Measurements from ENCODE around the gene RANBP9.

The RANBP9 gene

DNA sequence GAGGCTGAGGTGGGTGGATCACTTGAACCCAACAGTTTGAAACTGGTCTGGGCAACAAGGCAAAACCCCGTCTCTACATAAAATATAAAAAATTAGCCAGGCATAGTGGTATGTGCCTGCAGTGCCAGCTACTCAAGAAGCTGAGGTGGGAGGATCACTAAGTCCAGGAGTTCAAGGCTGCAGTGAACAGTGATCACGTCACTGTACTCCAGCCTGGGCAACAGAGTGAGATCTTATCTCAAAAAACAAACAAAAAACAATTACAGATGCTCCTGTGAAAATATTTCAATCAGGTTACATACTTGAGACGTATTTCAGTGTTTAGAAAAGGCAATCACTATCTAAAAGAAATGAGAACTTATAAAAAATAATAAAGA is 33.8 kb downstream of the RANBP9 start:
- no peak for DNase-seq

- DNase-seq, result no peak
These were observed 35.0 kb downstream of the RANBP9 start for GRCh38 chr6:13676551-13677156.

GRCh38 chr6:13674533-13675190 is 37.0 kb downstream of the RANBP9 start:
- no peak for DNase-seq

DNA sequence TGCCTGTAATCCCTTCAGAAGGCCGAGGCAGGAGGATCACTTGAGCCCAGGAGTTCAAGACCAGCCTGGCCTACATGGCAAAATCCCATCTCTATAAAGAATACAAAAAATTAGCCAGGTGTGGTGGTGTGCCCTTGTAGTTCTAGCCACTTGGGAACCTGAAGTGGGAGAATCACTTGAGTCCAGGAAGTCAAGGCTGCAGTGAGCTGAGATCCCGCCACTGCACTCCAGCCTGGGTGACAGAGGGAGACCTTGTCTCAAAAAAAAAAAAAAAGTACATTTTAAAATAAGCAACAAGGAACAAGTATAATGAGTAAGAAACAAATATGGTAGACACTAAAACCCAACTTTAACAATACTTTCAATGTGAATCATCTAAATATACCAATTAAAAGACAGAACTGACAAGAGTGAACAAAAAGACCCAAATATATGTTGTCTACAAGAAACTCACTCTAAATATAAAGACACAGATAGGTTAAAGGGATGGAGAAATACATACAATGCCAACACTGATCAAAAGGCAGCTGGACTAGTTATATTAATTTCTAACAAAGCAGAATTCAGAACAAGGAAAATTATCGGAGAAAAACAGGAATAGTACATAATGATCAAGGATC is 37.7 kb downstream of the RANBP9 start:
- DNase-seq, result no peak

- no peak for DNase-seq
These were observed 38.3 kb downstream of the RANBP9 start for GRCh38 chr6:13673368-13673767.

GRCh38 chr6:13672904-13673303 is 38.7 kb downstream of the RANBP9 start:
- DNase-seq, result no peak

GRCh38 chr6:13671548-13672127 is 40.0 kb downstream of the RANBP9 start:
- no peak for DNase-seq

DNA sequence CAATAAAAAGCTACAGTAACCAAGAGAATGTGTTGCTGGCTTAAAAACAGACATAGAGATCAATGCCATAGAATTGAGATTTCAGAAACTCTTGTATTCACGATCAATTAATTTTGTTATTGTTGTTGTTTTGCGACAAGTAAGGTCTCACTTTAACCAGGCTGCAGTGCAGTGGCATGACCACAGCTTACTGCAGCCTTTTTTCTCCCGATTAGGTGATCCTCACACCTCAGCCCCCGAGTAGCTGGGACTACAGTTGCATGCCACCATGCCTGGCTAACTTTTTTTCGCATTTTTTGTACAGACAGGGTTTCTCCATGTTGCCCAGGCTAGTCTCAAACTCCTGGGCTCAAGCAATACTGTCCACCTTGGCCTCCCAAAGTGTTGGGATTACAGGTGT is 42.2 kb downstream of the RANBP9 start:
- DNase-seq, result no peak

GRCh38 chr6:13668291-13668928 is 43.2 kb downstream of the RANBP9 start:
- DNase-seq, result peak; percentile 13

GRCh38 chr6:13667655-13668054 is 44.0 kb downstream of the RANBP9 start:
- no peak for DNase-seq

GRCh38 chr6:13666194-13667105 is 45.2 kb downstream of the RANBP9 start:
- DNase-seq, result no peak

GRCh38 chr6:13664703-13665352 is 46.8 kb downstream of the RANBP9 start:
- no peak for DNase-seq

GRCh38 chr6:13663986-13664385 is 47.6 kb downstream of the RANBP9 start:
- DNase-seq, result no peak

GRCh38 chr6:13662651-13663334 is 48.8 kb downstream of the RANBP9 start:
- DNase-seq, result no peak

DNA sequence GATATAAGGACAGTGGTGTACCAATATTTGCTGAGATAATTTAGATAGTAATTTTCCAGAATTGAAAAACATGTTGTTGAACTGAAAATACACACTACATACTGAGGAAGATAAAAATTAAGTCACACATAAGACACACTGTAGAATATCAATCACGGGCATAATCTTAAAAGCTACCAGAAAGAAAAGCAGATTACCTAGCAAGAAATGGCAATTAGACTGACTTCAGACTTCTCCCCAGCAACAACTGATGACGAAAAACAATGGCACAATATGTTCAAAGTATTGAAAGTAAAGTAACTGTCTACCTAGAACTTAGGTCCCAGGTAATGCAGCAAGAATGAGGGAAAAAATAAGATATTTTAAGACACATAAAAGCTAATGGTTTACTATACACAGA is 50.0 kb downstream of the RANBP9 start:
- DNase-seq, result no peak

DNA sequence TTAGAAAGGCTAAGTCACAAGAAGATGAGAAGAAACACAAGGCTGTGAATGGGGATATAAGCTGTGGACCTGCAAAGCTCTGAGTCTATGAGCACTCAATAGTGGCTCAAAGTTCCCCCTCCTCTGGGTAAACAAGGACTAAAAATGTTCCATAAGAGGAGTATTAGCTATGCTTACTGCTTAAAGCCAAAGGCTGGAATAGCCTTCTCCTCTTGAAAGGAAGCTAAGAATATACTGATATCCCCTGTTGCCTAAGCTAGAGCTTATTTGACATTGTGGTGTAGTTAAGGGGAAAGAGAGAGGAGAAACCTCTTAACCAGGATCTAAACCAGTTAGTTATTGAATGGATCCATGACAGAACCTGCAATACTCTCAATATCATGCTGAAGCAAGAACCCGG is 50.7 kb downstream of the RANBP9 start:
- no peak for DNase-seq

DNA sequence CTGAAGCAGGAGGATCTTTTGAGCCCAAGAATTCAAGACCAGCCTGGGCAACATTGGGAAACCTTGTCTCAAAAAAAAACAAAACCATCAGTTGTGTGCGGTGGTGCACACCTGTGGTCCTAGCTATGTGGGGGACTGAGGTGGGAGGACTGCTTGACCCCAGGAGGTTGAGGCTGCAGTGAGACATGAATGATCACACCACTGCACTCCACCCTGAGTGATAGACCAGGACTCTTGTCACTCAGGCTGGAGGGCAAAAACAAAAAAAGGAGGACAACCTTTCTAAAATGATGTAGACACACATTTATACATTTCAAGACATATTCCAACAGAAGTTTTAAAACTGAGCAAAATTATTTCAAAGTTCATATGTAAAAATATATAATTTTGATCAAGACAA is 51.4 kb downstream of the RANBP9 start:
- DNase-seq, result no peak

- no peak for DNase-seq
These were observed 55.9 kb downstream of the RANBP9 start for GRCh38 chr6:13655700-13656099.

DNA sequence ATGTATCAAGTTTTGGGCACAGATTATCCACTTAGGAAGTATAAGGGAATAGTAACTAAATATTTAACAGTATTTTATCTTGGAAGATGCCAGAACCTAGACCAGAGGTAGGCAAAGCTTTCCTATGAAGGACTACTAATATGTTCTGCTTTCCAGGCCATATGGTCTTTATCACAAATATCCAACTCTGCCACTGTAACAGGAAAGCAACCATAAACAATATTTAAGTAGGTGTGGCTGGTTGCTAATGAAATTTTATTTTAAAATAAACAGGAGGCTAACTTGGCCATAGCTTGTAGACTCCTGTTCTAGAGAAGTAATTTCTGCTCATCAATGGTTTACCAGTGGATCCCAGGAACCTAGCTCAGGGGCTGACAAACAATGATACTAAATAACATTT is 57.1 kb downstream of the RANBP9 start:
- DNase-seq, result no peak

DNA sequence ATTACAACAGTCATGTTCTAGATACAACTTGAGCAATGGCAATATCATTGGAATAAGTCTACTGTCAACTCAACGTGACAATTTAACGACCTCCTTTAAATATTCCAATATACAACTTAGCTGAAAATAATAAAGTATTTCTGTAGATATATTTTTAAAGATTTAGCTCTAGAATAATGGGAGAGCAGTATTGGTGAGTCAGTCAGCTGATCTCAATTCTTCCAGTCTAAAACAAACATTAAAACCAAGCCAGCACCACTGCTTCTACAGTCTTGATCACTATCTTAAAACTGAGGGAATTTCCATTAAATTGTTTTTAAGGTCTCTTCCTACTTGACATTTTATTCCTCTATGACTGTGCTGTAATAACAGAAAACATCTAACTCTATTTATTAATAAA is 58.3 kb downstream of the RANBP9 start:
- peak; percentile 22 for DNase-seq

DNA sequence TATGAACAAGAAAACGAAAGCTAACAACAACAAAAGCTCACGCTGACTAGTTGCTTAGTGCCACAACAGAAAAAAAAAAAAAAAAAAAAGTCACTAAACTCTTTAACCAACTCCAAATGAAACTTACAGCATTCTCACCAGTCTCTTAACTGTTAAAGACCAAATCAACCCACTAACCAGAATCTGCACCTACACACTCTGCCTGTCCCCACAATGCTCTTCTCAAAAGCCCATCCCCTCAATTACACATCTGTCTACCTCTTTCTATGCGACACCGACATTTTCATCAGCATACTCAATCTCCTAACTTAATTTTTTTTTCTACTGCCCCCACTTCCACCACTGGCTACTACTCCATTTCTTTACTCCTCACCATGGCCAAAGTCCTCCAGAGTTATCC is 62.2 kb downstream of the RANBP9 start:
- no peak for DNase-seq
